Right cardiac atrium (tissue), 5 donors: ENCODE measurements around the gene ADRA1B. TPM values are rescaled to one million over a fixed set of nuclear protein-coding genes. Genes with fewer than 3 reads are reported as not detected.

ENCODE experiments used
- ATAC-seq, 2 donors: fragments of 200-7000 bp; cut with Tn5 transposase; one replicate each; pipeline versions ENCODE4 v1.8.0 to v1.9.1; 2020; ENCODE audit warnings: moderate library complexity in 2 of 2, mild to moderate bottlenecking in 1 of 2
- DNase-seq, 3 donors: peaks; one replicate each; pipeline ENCODE4 v3.0.0-alpha.2; 2020
- H3K27ac ChIP-seq: one replicate; pipeline ENCODE4 v1.5.1; 2013; ENCODE audit warnings: mild to moderate bottlenecking, low read length, control low read depth, moderate library complexity
- H3K27me3 ChIP-seq: one replicate; pipeline ENCODE4 v1.6.1; 2013; ENCODE audit not compliant: control insufficient read depth, insufficient read depth
- H3K4me1 ChIP-seq: one replicate; pipeline ENCODE4 v1.6.1; 2013; ENCODE audit warnings: low read length; ENCODE audit not compliant: control insufficient read depth, insufficient read depth
- H3K4me3 ChIP-seq: one replicate; pipeline ENCODE4 v1.5.1; 2013; ENCODE audit warnings: low read length, control low read depth
- H3K9me3 ChIP-seq: one replicate; pipeline ENCODE4 v1.6.1; 2013; ENCODE audit warnings: low read length; ENCODE audit not compliant: control insufficient read depth
- WGBS: extraction: QIAGEN DNeasy Blood & Tissue Kit; methylation state at CpG from one replicate; pipeline ENCODE4 v1.1.7; 2013; 5-methylcytosine and 5-hydroxymethylcytosine counted together
- intact Hi-C, 4 donors: fragments of 100-400 bp; cut with DNase I; formaldehyde crosslinking; loops; one replicate each; pipeline versions ENCODE4 v1.11.0 to v1.14.0; 2022 to 2023
- polyA plus RNA-seq: library from polyadenylated mRNA; stranded (reverse); fragments of 200-250 nt; gene quantifications from one replicate; pipeline ENCODE4 v1.2.3, GENCODE V29; 2013
- total RNA-seq, 4 donors: library from RNA; stranded (reverse); fragmentation: NEBNext Ultra II Directional; extraction: Animal tissue kit (Norgen Biotek cat#: 25700); gene quantifications; one replicate each; pipeline ENCODE4 v1.2.1, GENCODE V29; 2021
- donor health status: healthy with polysubstance abuse.
- donor health status: DM: no; HTN: yes; CAD: no.
- donor health status: DM: no; HTN: no; CAD: no.
- donor health status: DM: no; HTN: yes; CAD: no; lungs with severe emphysema.
- donor health status: DM: yes; HTN: yes; CAD: no.

The ADRA1B gene
- total and polyA plus RNA-seq, 5 donors, result 1.3 to 3.6 (median 2.4) TPM

DNA sequence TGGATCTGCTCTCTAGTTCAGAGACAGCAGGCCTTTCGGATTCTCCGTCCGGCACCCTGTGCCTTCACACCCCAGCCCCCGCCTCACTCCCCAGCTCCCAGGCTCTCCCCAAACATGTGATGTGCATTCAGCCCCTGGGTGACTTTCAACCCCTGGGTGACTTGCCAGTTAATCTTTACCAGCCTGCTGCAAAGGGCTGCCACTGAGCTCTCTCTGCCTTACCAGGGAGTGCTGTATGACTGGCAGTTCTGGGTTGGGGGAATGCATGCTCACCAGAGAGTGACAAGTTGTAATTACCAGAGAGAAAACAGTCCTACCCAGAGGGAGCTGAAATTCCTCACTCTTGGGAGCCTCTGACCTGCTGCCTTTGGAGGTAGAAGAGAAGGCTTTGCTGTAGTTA, 4.9 kb upstream of the ADRA1B start:
- Histone ChIP-seq H3K27me3 (no peaks in the 10 kb centered on the region), H3K4me3 (no peak overlapping the region), H3K27ac (no peak overlapping the region), H3K4me1 (no peaks in the 10 kb centered on the region), H3K9me3 (no peaks in the 10 kb centered on the region)
- DNase-seq, result no peak
- 96% methylated on average over 4 of the region's 4 CpGs for WGBS
- ATAC-seq, result no peak
- intact Hi-C loops, result loop anchor here in 1 of 4 donors (10.0 kb wide), 1 partner anchor 467 kb away; no protein-coding TSS in a partner anchor

DNA sequence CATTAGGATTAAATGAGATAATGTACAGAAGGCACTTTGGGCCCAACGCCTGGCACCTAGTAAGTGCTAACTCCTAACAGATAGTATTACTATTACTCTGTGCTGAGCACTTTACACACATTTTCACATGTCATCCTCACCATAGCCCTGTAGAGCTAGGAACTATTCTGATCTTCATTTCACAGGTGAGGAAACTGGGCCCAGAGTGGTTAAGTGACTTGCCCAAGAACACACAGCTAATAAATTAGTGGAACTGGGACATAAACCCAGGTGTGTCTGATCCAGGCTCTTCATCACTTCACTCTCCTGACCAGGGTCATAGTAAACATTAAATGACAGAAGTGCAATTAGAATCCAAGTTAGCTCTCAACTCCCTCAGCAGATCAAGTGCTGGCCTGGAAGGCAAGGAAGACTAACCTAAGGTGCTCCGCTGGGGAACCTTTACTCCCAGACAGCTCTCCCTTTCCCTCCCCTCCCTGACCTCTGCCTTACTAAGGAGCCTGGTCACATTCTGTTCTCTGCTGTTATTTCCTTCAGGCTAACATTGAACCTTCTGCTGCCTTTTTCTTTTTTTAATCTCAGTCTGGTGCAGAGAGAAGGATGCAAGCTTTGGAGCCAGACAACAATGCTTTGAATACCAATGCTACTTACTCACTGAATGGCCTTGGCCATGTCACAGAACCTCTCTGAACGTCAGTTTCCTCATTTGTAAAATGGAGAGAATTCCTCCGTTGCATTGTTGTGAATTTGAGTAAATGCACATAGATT, 4.1 kb upstream of the ADRA1B start:
- no peaks in the 10 kb centered on the region for H3K4me1 ChIP-seq
- DNase-seq (no peak), ATAC-seq (no peak)
- no peaks in the 10 kb centered on the region for H3K27me3 ChIP-seq
- intact Hi-C loops, result loop anchor here in 1 of 4 donors (10.0 kb wide), 1 partner anchor 467 kb away; no protein-coding TSS in a partner anchor
- 71% methylated on average over 4 of the region's 4 CpGs for WGBS
- H3K4me3 ChIP-seq, result no peak overlapping the region
- no peak overlapping the region for H3K27ac ChIP-seq
- no peaks in the 10 kb centered on the region for H3K9me3 ChIP-seq

DNA sequence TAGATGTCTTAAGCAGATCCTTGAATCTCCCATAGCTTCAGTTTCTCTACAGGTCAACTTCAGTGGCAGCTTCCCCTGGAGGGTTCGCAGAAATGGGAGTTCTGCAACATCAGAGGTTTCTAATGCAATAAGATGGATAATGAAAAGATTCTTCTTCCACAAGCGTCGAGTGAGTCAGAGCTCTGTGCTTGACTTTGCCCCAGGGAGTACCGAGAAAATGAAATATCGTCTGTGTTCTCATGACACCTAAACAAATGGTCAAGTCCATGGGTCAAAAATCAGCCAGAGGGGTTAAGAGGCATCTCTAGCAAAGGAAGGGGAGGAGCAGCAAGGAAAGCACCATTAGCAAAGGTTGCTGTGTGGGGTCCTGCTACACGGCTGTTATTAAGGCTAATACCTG, 3.2 kb upstream of the ADRA1B start:
- WGBS, result 63% methylated on average over 6 of the region's 6 CpGs
- Histone ChIP-seq H3K9me3 (no peaks in the 10 kb centered on the region), H3K4me1 (no peaks in the 10 kb centered on the region), H3K27ac (no peak overlapping the region), H3K27me3 (no peaks in the 10 kb centered on the region), H3K4me3 (no peak overlapping the region)
- ATAC-seq (no peak), DNase-seq (no peak)
- intact Hi-C loops, result loop anchor here in 1 of 4 donors (10.0 kb wide), 1 partner anchor 468 kb away; no protein-coding TSS in a partner anchor

DNA sequence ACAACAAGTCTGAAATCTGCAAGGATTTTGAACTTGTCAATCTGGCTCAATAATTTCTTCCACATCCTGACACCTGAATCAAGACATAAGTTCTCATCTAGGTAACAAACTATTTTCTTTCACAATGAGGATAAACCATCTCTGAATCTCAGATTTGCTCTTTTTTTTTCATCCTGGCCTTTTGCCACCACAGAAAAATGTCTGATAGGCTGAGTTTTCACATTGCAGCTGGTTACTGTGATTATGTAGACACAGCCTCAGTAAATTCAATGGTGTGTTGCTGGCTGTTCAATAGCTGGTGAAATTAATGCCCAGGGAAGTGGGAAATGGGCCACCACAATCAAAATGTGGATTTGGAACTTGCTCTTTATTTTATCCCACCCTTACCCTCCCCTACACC, 2.8 kb upstream of the ADRA1B start:
- DNase-seq, result no peak
- Histone ChIP-seq H3K4me3 (no peak overlapping the region), H3K4me1 (no peaks in the 10 kb centered on the region), H3K27ac (no peak overlapping the region), H3K27me3 (no peaks in the 10 kb centered on the region), H3K9me3 (no peaks in the 10 kb centered on the region)
- intact Hi-C loops, result loop anchor here in 1 of 4 donors (10.0 kb wide), 1 partner anchor 469 kb away; no protein-coding TSS in a partner anchor
- no peak for ATAC-seq

GRCh38 chr5:159916841-159917761, 819 bp downstream of the ADRA1B start:
- Histone ChIP-seq H3K27ac (no peak overlapping the region), H3K27me3 (no peaks in the 10 kb centered on the region), H3K9me3 (no peaks in the 10 kb centered on the region), H3K4me3 (peak overlapping the region; percentile 69), H3K4me1 (no peaks in the 10 kb centered on the region)
- intact Hi-C loops, result loop anchor here in 2 of 4 donors (5.0 to 10.0 kb wide), 2 partner anchors 400 to 472 kb away; no protein-coding TSS in a partner anchor
- ATAC-seq, result no peak
- WGBS, result 86% methylated on average over 36 of the region's 36 CpGs
- DNase-seq, result no peak

DNA sequence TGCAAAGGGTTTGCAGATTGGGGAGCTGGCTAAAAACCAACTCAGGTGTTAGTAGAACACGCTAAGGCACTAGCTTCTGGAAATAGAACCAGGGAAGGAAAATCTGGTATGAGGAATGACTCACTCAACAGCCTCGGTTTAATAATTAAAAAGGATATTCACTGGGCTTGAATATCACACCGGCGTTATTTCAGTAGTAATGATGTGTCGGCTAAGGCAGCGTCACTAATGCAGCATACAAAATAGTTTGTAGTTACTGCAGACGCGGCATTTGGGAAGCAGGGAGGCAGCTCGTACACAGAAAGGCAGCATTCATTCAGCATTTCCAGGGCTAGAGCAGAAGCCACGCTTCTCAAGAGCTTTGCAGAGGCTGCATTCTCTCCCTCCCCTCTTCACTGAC, 1.7 kb downstream of the ADRA1B start:
- ATAC-seq (no peak), DNase-seq (no peak)
- intact Hi-C loops, result loop anchor here in 2 of 4 donors (5.0 to 10.0 kb wide), 2 partner anchors 401 to 473 kb away; no protein-coding TSS in a partner anchor
- Histone ChIP-seq H3K27ac (no peak overlapping the region), H3K4me1 (no peaks in the 10 kb centered on the region), H3K4me3 (no peak overlapping the region), H3K27me3 (no peaks in the 10 kb centered on the region), H3K9me3 (no peaks in the 10 kb centered on the region)
- WGBS, result 56% methylated on average over 10 of the region's 10 CpGs

DNA sequence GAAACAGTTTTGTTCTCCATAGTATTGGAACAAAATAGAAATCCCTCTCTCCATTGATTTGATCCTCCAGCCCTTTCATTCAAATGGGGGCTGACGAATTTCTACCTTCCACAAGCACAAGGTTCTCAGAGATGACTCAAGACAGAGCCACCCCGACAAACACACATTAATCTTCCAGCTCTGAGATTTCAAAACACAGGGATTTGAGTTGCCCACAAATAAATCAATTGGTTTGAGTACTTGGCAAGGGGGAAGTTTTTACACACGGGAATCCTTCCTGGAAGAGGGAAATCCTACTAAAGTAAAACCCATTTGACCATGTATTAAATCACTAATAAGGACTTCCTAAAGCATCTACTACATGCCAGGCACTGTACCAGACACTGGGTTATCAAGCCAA, 5.4 kb downstream of the ADRA1B start:
- 72% methylated on average over 3 of the region's 3 CpGs for WGBS
- DNase-seq (no peak), ATAC-seq (no peak)
- H3K27me3 ChIP-seq, result no peaks in the 10 kb centered on the region
- no peak overlapping the region for H3K27ac ChIP-seq
- no peak overlapping the region for H3K4me3 ChIP-seq
- intact Hi-C loops, result no loop called here
- H3K9me3 ChIP-seq, result no peaks in the 10 kb centered on the region
- H3K4me1 ChIP-seq, result no peaks in the 10 kb centered on the region

DNA sequence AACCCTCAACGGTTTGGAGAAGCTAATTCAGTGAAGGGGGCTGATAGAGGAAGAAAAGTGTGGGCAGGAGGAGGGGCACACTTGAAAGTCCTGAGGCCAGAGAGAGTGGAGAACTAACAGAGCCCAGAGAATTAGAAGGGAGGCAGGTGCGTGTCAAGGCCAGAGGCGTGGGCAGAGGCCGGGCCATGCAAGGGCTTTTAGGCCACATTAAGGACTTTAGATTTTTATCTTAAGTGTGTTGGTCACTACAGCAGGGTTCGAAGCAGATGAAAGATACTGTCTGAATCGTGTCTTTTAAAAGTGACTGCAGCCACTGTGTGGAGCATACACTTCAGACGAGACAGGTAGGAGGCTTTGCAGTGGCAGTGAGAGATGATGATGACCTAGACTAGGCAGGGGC, 6.7 kb downstream of the ADRA1B start:
- no peak overlapping the region for H3K27ac ChIP-seq
- H3K9me3 ChIP-seq, result no peaks in the 10 kb centered on the region
- no peak for ATAC-seq
- H3K4me3 ChIP-seq, result no peak overlapping the region
- WGBS, result 84% methylated on average over 7 of the region's 7 CpGs
- H3K27me3 ChIP-seq, result no peaks in the 10 kb centered on the region
- intact Hi-C loops, result no loop called here
- no peaks in the 10 kb centered on the region for H3K4me1 ChIP-seq
- no peak for DNase-seq

DNA sequence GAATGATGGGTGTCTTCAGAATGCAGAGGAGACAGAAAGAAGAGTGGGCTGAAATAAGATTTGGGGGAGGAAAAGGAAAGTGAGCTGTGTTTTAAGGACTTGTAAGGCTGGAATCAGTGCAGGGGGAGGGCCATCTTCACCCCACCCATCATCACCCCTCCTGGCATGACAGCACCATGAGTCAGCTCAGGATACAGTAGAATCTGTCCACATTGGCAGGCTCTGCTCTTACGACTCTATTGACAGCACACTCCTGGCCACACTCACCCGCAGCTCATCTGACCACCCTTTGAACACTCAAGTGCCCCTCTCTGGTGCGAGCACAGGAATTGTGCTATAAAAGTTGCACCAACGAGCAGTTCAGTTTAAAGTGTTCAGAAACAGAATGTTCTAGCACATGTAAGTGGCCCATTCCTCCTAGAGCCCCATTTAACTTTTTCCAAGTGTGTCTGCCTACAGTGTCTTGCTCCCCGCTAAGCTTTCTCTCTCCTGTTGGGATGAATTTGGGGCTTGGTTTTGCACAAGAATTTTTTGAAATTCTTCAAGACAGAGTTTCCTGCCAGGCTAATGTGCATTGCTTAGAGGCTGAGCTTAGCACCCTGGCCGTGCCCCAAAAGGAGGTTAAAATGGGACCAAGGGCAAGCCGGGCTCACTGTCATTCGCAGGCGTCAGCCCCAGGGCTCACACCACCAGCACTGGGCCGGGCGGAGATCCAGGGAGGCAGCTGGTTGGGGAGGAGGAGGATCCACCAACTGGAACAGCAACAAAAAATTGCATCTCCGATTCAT, 12.0 kb downstream of the ADRA1B start:
- no peaks in the 10 kb centered on the region for H3K4me1 ChIP-seq
- no peaks in the 10 kb centered on the region for H3K9me3 ChIP-seq
- peak; percentile 71 to 88 (median 87) for DNase-seq
- intact Hi-C loops, result no loop called here
- WGBS, result 37% methylated on average over 12 of the region's 12 CpGs
- H3K27me3 ChIP-seq, result no peaks in the 10 kb centered on the region
- no peak overlapping the region for H3K4me3 ChIP-seq
- H3K27ac ChIP-seq, result peak overlapping the region; percentile 16
- peak; percentile 94 to 96 for ATAC-seq

DNA sequence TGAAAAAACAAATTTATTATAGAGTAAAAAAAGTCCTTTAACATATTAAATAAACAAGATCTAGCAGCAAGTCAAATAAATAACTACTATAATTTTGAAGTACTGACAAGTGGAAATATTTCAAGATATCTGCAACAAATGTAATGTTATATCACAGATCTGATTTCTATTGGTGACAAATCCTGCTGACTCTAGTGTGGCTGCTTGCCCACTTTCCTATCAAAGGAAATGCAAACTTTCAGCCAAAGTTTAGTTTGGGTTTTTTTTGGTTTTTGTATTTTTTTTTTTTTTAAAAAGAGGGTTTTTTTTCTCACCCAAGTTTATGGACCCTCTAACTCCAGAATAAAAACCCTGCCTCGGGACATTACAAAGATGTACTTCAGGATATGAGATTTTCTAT, 12.9 kb downstream of the ADRA1B start:
- intact Hi-C loops, result no loop called here
- no peak for ATAC-seq
- Histone ChIP-seq H3K9me3 (no peaks in the 10 kb centered on the region), H3K27me3 (no peaks in the 10 kb centered on the region), H3K4me3 (no peak overlapping the region), H3K27ac (no peak overlapping the region), H3K4me1 (no peaks in the 10 kb centered on the region)
- no peak for DNase-seq
- 50% methylated on average over 1 of the region's 1 CpG for WGBS
